ENCODE data around the gene SIRT4.

Gene SIRT4

GRCh38 chr12:120265473-120266179 lies 36.5 kb upstream of the SIRT4 start, which contains the start of gene PXN:
Gene PXN (minus strand): TSS chr12:120265730. CDS start chr12:120265629, 101 bp downstream.
- H3K27ac ChIP-seq: peak within 1 kb of the TSS; percentile 82 to 90
- peak; percentile 90 for DNase-seq (ENCODE audit: low spot score)
- TF ChIP-seq CTCF (IDR thresholded peaks at IDR 0.05): peak; percentile 79
- peak within 1 kb of the TSS; percentile 96 for H3K4me3 ChIP-seq

- H3K27ac ChIP-seq: peak overlapping the region in 1 of 2 donors; percentile 43
- no peak for TF ChIP-seq CTCF (IDR thresholded peaks at IDR 0.05)
- H3K4me3 ChIP-seq: no peak overlapping the region
- DNase-seq (ENCODE audit: low spot score): no peak
Observed at GRCh38 chr12:120266180-120266870, 35.8 kb upstream of the SIRT4 start.

GRCh38 chr12:120267736-120268135 lies 34.4 kb upstream of the SIRT4 start:
- H3K4me3 ChIP-seq: no peak overlapping the region
- no peak overlapping the region for H3K27ac ChIP-seq
- DNase-seq (ENCODE audit: low spot score): no peak
- TF ChIP-seq CTCF (IDR thresholded peaks at IDR 0.05): no peak

DNA sequence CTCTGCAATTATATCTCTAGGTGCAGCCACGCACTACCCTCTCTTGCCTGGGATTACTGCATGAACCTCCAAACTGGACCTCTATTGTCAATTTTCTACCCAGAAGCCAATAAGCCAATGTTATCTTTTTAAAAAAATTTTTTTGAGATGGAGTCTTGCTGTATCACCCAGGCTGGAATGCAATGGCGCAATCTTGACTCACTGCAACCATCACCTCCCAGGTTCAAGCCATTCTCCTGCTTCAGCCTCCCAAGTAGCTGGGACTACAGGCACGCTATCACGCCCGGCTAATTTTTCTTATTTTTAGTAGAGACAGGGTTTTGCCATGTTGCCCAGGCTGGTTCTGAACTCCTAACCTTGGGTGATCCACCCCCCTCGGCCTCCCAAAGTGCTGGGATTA lies 25.4 kb upstream of the SIRT4 start:
- DNase-seq (ENCODE audit: low spot score): no peak
- TF ChIP-seq CTCF (IDR thresholded peaks at IDR 0.05): no peak
- no peak overlapping the region for H3K27ac ChIP-seq
- no peak overlapping the region for H3K4me3 ChIP-seq

- TF ChIP-seq CTCF (IDR thresholded peaks at IDR 0.05): no peak
- H3K4me3 ChIP-seq: no peak overlapping the region
- H3K27ac ChIP-seq: no peak overlapping the region
- no peak for DNase-seq (ENCODE audit: low spot score)
Observed at GRCh38 chr12:120278137-120279069, 23.7 kb upstream of the SIRT4 start.

DNA sequence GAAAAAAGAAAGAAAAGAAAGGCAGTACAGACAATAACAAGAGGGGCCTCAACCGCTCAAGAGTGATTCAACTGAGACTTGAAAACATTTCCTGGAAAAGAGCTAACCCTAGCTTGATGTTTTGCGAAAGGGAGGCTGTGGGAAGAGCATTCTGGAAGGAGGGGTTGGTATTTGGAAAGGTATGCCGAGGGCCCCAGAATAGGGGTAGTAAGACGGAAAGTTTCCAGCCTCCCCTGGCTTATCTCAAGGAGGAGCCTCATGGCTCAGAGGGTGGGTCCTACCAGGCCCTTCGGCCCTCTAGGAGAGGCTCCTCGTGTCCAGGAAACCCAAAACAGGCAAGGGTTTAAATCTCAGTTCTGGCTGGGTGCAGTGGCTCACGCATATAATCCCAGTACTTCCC lies 18.8 kb upstream of the SIRT4 start:
- Histone ChIP-seq H3K4me3 (no peak overlapping the region), H3K27ac (no peak overlapping the region)
- TF ChIP-seq CTCF (IDR thresholded peaks at IDR 0.05): no peak
- DNase-seq (ENCODE audit: low spot score): no peak
